WTC11 (cell line): ENCODE measurements around the gene HMGB2. TPM values are rescaled to one million over a fixed set of nuclear protein-coding genes. Genes with fewer than 3 reads are reported as not detected.

Experiments used
- AFF4 ChIP-seq: sonication (generic); formaldehyde crosslinking; IDR thresholded peaks from 2 replicates; pipeline ENCODE4 v1.8.1; 2023; ENCODE audit warnings: mild to moderate bottlenecking, missing genetic modification reagents, borderline replicate concordance
- CBFB ChIP-seq: sonication (generic); formaldehyde crosslinking; IDR thresholded peaks from 2 replicates; pipeline ENCODE4 v1.8.1; 2022; ENCODE audit warnings: mild to moderate bottlenecking, low read depth, missing genetic modification reagents
- CREM ChIP-seq: sonication (generic); formaldehyde crosslinking; IDR thresholded peaks from 2 replicates; pipeline ENCODE4 v1.8.1; 2022; ENCODE audit warnings: mild to moderate bottlenecking, missing genetic modification reagents, moderate library complexity
- E2F1 ChIP-seq: sonication (generic); formaldehyde crosslinking; IDR thresholded peaks from 2 replicates; pipeline ENCODE4 v1.8.0; 2022; ENCODE audit warnings: mild to moderate bottlenecking, missing genetic modification reagents
- E2F5 ChIP-seq: sonication (generic); formaldehyde crosslinking; IDR thresholded peaks from 2 replicates; pipeline ENCODE4 v1.8.1; 2022; ENCODE audit warnings: mild to moderate bottlenecking, moderate library complexity, missing genetic modification reagents
- FOXP1 ChIP-seq: sonication (generic); formaldehyde crosslinking; IDR thresholded peaks from 2 replicates; pipeline ENCODE4 v1.8.0; 2022; ENCODE audit warnings: missing genetic modification reagents, mild to moderate bottlenecking, moderate library complexity, borderline replicate concordance
- GTF2I ChIP-seq: fragments of 250-450 bp; sonication (Bioruptor Pico); conservative IDR thresholded peaks from 2 replicates; pipeline ENCODE4 v1.4.0; 2021; ENCODE audit warnings: mild to moderate bottlenecking
- IRF2 ChIP-seq: sonication (generic); formaldehyde crosslinking; IDR thresholded peaks from 2 replicates; pipeline ENCODE4 v1.8.0; 2022; ENCODE audit warnings: low read depth, missing genetic modification reagents, borderline replicate concordance
- MYBL2 ChIP-seq: sonication (generic); formaldehyde crosslinking; IDR thresholded peaks from 2 replicates; pipeline ENCODE4 v1.8.1; 2023; ENCODE audit warnings: mild to moderate bottlenecking, moderate library complexity, missing genetic modification reagents
- PRDM15 ChIP-seq: sonication (generic); formaldehyde crosslinking; IDR thresholded peaks from 2 replicates; pipeline ENCODE4 v1.8.0; 2022; ENCODE audit warnings: missing genetic modification reagents
- PREB ChIP-seq: sonication (generic); formaldehyde crosslinking; IDR thresholded peaks from 2 replicates; pipeline ENCODE4 v1.8.1; 2022; ENCODE audit warnings: mild to moderate bottlenecking, missing genetic modification reagents, moderate library complexity, borderline replicate concordance
- SOX15 ChIP-seq: fragments of 250-450 bp; sonication (Bioruptor Pico); IDR thresholded peaks from 2 replicates; pipeline ENCODE4 v1.9.0; 2021; ENCODE audit warnings: mild to moderate bottlenecking
- ZBTB43 ChIP-seq: sonication (generic); formaldehyde crosslinking; IDR thresholded peaks from 2 replicates; pipeline ENCODE4 v1.8.1; 2023; ENCODE audit warnings: mild to moderate bottlenecking, missing genetic modification reagents
- ZNF232 ChIP-seq: sonication (generic); formaldehyde crosslinking; IDR thresholded peaks from 2 replicates; pipeline ENCODE4 v1.8.0; 2022; ENCODE audit warnings: mild to moderate bottlenecking, missing genetic modification reagents
- ZNF317 ChIP-seq: sonication (generic); formaldehyde crosslinking; IDR thresholded peaks from 2 replicates; pipeline ENCODE4 v1.8.1; 2023; ENCODE audit warnings: low read depth, mild to moderate bottlenecking, moderate library complexity, missing genetic modification reagents, borderline replicate concordance
- ZNF423 ChIP-seq: fragments of 250-450 bp; sonication (Bioruptor Pico); IDR thresholded peaks from 2 replicates; pipeline ENCODE4 v2.1.2; 2022; ENCODE audit warnings: mild to moderate bottlenecking, moderate library complexity
- ZNF425 ChIP-seq: fragments of 250-450 bp; sonication (Bioruptor Pico); conservative IDR thresholded peaks from 2 replicates; pipeline ENCODE4 v1.9.0; 2021; ENCODE audit warnings: mild to moderate bottlenecking
- ZNF512 ChIP-seq: sonication (generic); formaldehyde crosslinking; IDR thresholded peaks from 2 replicates; pipeline ENCODE4 v1.8.1; 2022; ENCODE audit warnings: missing genetic modification reagents, borderline replicate concordance
- total RNA-seq: library from RNA; stranded (reverse); gene quantifications from 3 replicates; pipeline ENCODE4 v1.2.3, GENCODE V29; 2021

Gene HMGB2
- total RNA-seq, 1 experiment from 2014 or later: 279 TPM

- TF ChIP-seq ZNF512 (CRISPR knock-in tag): no peak
- TF ChIP-seq PRDM15 (CRISPR knock-in tag): no peak
- TF ChIP-seq MYBL2 (CRISPR knock-in tag): peak; percentile 100
- TF ChIP-seq ZNF425: no peak
- TF ChIP-seq E2F1 (CRISPR knock-in tag): peak; percentile 86
- 0 out of 2 replicates have a peak, but pooled peaks have one; percentile 75 for TF ChIP-seq PREB (CRISPR knock-in tag)
- TF ChIP-seq SOX15: no peak
- no peak for TF ChIP-seq ZNF423 (CRISPR knock-in tag)
- TF ChIP-seq IRF2 (CRISPR knock-in tag): no peak
- 0 out of 2 replicates have a peak, but pooled peaks have one; percentile 59 for TF ChIP-seq ZBTB43 (CRISPR knock-in tag)
- TF ChIP-seq CREM (CRISPR knock-in tag): peak; percentile 73
- TF ChIP-seq ZNF232 (CRISPR knock-in tag): peak; percentile 93; the same call in 1 of the 2 replicates
- TF ChIP-seq E2F5 (CRISPR knock-in tag): peak; percentile 81; the same call in 1 of the 2 replicates
- peak; percentile 30; the same call in 1 of the 2 replicates for TF ChIP-seq ZNF317
- TF ChIP-seq AFF4: no peak
- TF ChIP-seq GTF2I (CRISPR knock-in tag): no peak
- peak; percentile 92; the same call in 1 of the 2 replicates for TF ChIP-seq FOXP1 (CRISPR knock-in tag)
- no peak for TF ChIP-seq CBFB
Measured at GRCh38 chr4:173334085-173334890, at the start of gene HMGB2 (continued).
